Neural progenitor cell (in vitro differentiated cells): ENCODE measurements around the gene NAT10.

Experiments
- CTCF ChIP-seq: fragments of 200-600 bp; sonication (generic); IDR thresholded peaks from 2 replicates; pipeline ENCODE4 v1.5.1; 2017; ENCODE audit warnings: antibody characterized with exemption, mild to moderate bottlenecking
- EZH2 ChIP-seq: fragments of 200-600 bp; sonication (generic); IDR thresholded peaks from 2 replicates; pipeline ENCODE4 v1.6.1; 2017; ENCODE audit warnings: antibody characterized with exemption, mild to moderate bottlenecking, moderate library complexity

GRCh38 chr11:34067383-34068065, 37.9 kb upstream of the NAT10 start:
- TF ChIP-seq EZH2: no peak
- TF ChIP-seq CTCF: no peak
